HepG2 (cell line): ENCODE data around the gene RAB6A. TPM values are rescaled to one million over a fixed set of nuclear protein-coding genes. Genes with fewer than 3 reads are reported as not detected.
A peak's percentile ranks its signal among the peaks of the same experiment; 100 is the strongest.

ENCODE experiments used
- AHR ChIP-seq: IDR thresholded peaks from 2 replicates; pipeline ENCODE4 v1.6.1; 2018; ENCODE audit warnings: missing genetic modification reagents, missing compliant biosample characterization
- CTCF ChIP-seq: sonication (generic); formaldehyde crosslinking; IDR thresholded peaks from 2 replicates; pipeline ENCODE4 v1.5.0; 2020; ENCODE audit warnings: mild to moderate bottlenecking, missing genetic modification reagents, moderate library complexity
- GZF1 ChIP-seq: sonication (generic); formaldehyde crosslinking; IDR thresholded peaks from 2 replicates; pipeline ENCODE4 v1.5.1; 2020; ENCODE audit warnings: mild to moderate bottlenecking, missing genetic modification reagents
- HMGXB3 ChIP-seq: sonication (generic); formaldehyde crosslinking; IDR thresholded peaks from 2 replicates; pipeline ENCODE4 v1.4.0; 2020; ENCODE audit warnings: missing genetic modification reagents, borderline replicate concordance
- ZNF142 ChIP-seq: sonication (generic); formaldehyde crosslinking; IDR thresholded peaks from 2 replicates; pipeline ENCODE4 v1.4.0; 2020; ENCODE audit warnings: missing genetic modification reagents
- ZNF143 ChIP-seq: sonication (generic); formaldehyde crosslinking; IDR thresholded peaks from 2 replicates; pipeline ENCODE4 v1.4.0; 2020; ENCODE audit warnings: missing genetic modification reagents
- ZNF503 ChIP-seq: sonication (generic); formaldehyde crosslinking; IDR thresholded peaks from 2 replicates; pipeline ENCODE4 v1.4.0; 2020; ENCODE audit warnings: missing genetic modification reagents
- ZNF513 ChIP-seq: sonication (generic); formaldehyde crosslinking; conservative IDR thresholded peaks from 2 replicates; pipeline ENCODE4 v1.5.0; 2020; ENCODE audit warnings: missing genetic modification reagents
- ZNF652 ChIP-seq: IDR thresholded peaks from 2 replicates; pipeline ENCODE4 v1.6.1; 2016; ENCODE audit warnings: low read depth, borderline replicate concordance
- polyA plus RNA-seq, 8 experiments: library from polyadenylated mRNA; depleted of rRNA in 3 of 8; stranded (reverse) in 7 of 8; unstranded in 1 of 8; fragments of >200 nt; fragmentation: Illumina TruSeq in 4 of 8; extraction: Trizol in 4 of 8; gene quantifications; 2 replicates each; pipeline versions ENCODE4 v1.2.1 to v1.2.3, GENCODE V29; 2011 to 2016; ENCODE audit warnings: low read depth in 4 of 8, missing spikeins in 1 of 8, mixed read lengths in 1 of 8; ENCODE audit not compliant: insufficient read depth in 1 of 8
- total RNA-seq, 5 experiments: library from RNA; depleted of rRNA; stranded (reverse); fragments of >200 nt; fragmentation: Illumina TruSeq; extraction: Trizol; gene quantifications; 2 replicates each; pipeline ENCODE4 v1.2.3, GENCODE V29; 2016; ENCODE audit warnings: low read depth in 1 of 5

Gene RAB6A
- total and polyA plus RNA-seq, 2 of the 13 experiments (the other 11 are each of a cell fraction or from before 2014, with no cell fraction given), result 74.3 to 121 TPM

- TF ChIP-seq ZNF503 (peak; percentile 15; the same call in 1 of the 2 replicates), GZF1 (no peak), ZNF652 (CRISPR knock-in tag) (no peak), ZNF513 (no peak), HMGXB3 (CRISPR knock-in tag) (peak; percentile 51; the same call in 1 of the 2 replicates), ZNF142 (CRISPR knock-in tag) (no peak), CTCF (CRISPR knock-in tag) (peak; percentile 28; the same call in 1 of the 2 replicates), AHR (CRISPR knock-in tag) (peak; percentile 76; the same call in 1 of the 2 replicates), ZNF143 (CRISPR knock-in tag) (peak; percentile 46)
Measured at GRCh38 chr11:73779084-73779902, 18.4 kb upstream of the RAB6A start (continued).
